HepG2 (cell line): ENCODE results near the gene ITGB7. TPM values are rescaled to one million over a fixed set of nuclear protein-coding genes. Genes with fewer than 3 reads are reported as not detected.

Source experiments
- ATAC-seq: fragments of 200-7000 bp; cut with Tn5 transposase; 3 replicates; pipeline ENCODE4 v1.9.1; 2020; ENCODE audit warnings: mild to moderate bottlenecking, moderate library complexity
- Bru-seq: library from RNA; stranded (reverse); fragments of 400-500 nt; gene quantifications from one replicate; lab custom pipeline; 2021; lab: Mats Ljungman, UMichigan
- BruChase-seq, 2 experiments: library from RNA; stranded (reverse); fragments of 400-500 nt; gene quantifications; one replicate each; lab custom pipeline; 2021; lab: Mats Ljungman, UMichigan
- BruUV-seq: library from RNA; stranded (reverse); fragments of 400-500 nt; replicated peaks from 2 replicates; lab custom pipeline; 2021; lab: Mats Ljungman, UMichigan
- CTCF ChIA-PET: fragments of 300-600 bp; formaldehyde crosslinking; extraction: SDS; loops from one replicate; lab custom pipeline; 2021; ENCODE audit warnings: low total read pairs, inconsistent platforms, low intra/inter-chr PET ratio; lab: Yijun Ruan, JAX
- POLR2A ChIA-PET: fragments of 350-600 bp; sonication (Branson Sonifier 250); formaldehyde crosslinking; loops from one replicate; lab custom pipeline; 2020; ENCODE audit warnings: antibody characterized with exemption, inconsistent platforms; lab: Yijun Ruan, JAX
- DNase-seq: peaks from one replicate; pipeline ENCODE4 v3.0.0-alpha.2; 2015; ENCODE audit warnings: low spot score
- FAIRE-seq: peaks from 3 replicates; lab custom pipeline; 2011; peaks lifted over from hg19 to GRCh38; lab: Jason Lieb, UNC
- H2AFZ ChIP-seq: one replicate; pipeline ENCODE4 v1.6.1; 2011; ENCODE audit warnings: low read length, inconsistent platforms
- H3K27ac ChIP-seq: fragments of 300-600 bp; 3 replicates; pipeline ENCODE4 v1.8.0; 2011; ENCODE audit warnings: mixed run types, mild to moderate bottlenecking, mixed read lengths, low read length, inconsistent platforms; ENCODE audit not compliant: insufficient read depth; ENCODE audit errors: extremely low read length
- H3K27me3 ChIP-seq, 2 experiments: fragments of 200-600 bp in 1 of 2; 2 replicates in 1 of 2; 3 replicates in 1 of 2; pipeline versions ENCODE4 v1.6.0 to v1.8.0; 2011; ENCODE audit warnings: low read length in 2 of 2, mild to moderate bottlenecking in 2 of 2, moderate library complexity in 2 of 2, inconsistent platforms in 1 of 2; ENCODE audit not compliant: insufficient read depth in 2 of 2, control insufficient read depth in 1 of 2
- H3K36me3 ChIP-seq, 2 experiments: fragments of 200-600 bp in 1 of 2; replicated peaks in 1 of 2; 2 replicates in 1 of 2; 3 replicates in 1 of 2; pipeline versions ENCODE4 v1.5.1 to v1.8.0; 2011; ENCODE audit warnings: low read length in 2 of 2, inconsistent platforms in 1 of 2; ENCODE audit not compliant: insufficient read depth in 2 of 2, control insufficient read depth in 1 of 2
- H3K4me1 ChIP-seq: 2 replicates; pipeline ENCODE4 v1.5.1; 2012; ENCODE audit warnings: low read length, inconsistent platforms; ENCODE audit not compliant: insufficient read depth
- H3K4me2 ChIP-seq: 2 replicates; pipeline ENCODE4 v1.6.0; 2011; ENCODE audit warnings: low read depth, low read length, inconsistent platforms
- H3K4me3 ChIP-seq, 3 experiments: fragments of 200-600 bp in 1 of 3; sonication (generic), shearing (Covaris generic) in 1 of 3; replicated peaks in 1 of 3; 2 replicates each; pipeline ENCODE4 v1.5.1; 2011 to 2016; ENCODE audit warnings: low read length in 3 of 3, inconsistent platforms in 2 of 3, low read depth in 2 of 3, mild to moderate bottlenecking in 2 of 3, control low read depth in 1 of 3, mixed read lengths in 1 of 3; ENCODE audit not compliant: insufficient read depth in 1 of 3
- H3K79me2 ChIP-seq: one replicate; pipeline ENCODE4 v1.6.1; 2011; ENCODE audit warnings: low read length, inconsistent platforms; ENCODE audit not compliant: insufficient read depth
- H3K9ac ChIP-seq: 2 replicates; pipeline ENCODE4 v1.6.0; 2011; ENCODE audit warnings: mild to moderate bottlenecking, low read depth, low read length, inconsistent platforms; ENCODE audit not compliant: insufficient read depth
- H3K9me3 ChIP-seq: 2 replicates; pipeline ENCODE4 v1.5.1; 2012; ENCODE audit warnings: mild to moderate bottlenecking, low read length
- H4K20me1 ChIP-seq: 2 replicates; pipeline ENCODE4 v1.6.0; 2011; ENCODE audit warnings: inconsistent platforms, mild to moderate bottlenecking, low read length, moderate library complexity; ENCODE audit not compliant: insufficient read depth
- THRA ChIP-seq: sonication (generic); formaldehyde crosslinking; IDR thresholded peaks from 2 replicates; pipeline ENCODE4 v1.4.0; 2020; ENCODE audit warnings: missing genetic modification reagents, borderline replicate concordance
- ZNF563 ChIP-seq: sonication (generic); formaldehyde crosslinking; IDR thresholded peaks from 2 replicates; pipeline ENCODE4 v1.8.0; 2022; ENCODE audit warnings: mild to moderate bottlenecking, moderate library complexity, missing genetic modification reagents
- ZSCAN20 ChIP-seq: sonication (generic); formaldehyde crosslinking; IDR thresholded peaks from 2 replicates; pipeline ENCODE4 v1.4.0; 2020; ENCODE audit warnings: missing genetic modification reagents, mild to moderate bottlenecking, borderline replicate concordance
- WGBS: methylation state at CpG from one replicate; pipeline ENCODE4 v1.1.6; 2017; ENCODE audit warnings: low lambda C conversion rate; 5-methylcytosine and 5-hydroxymethylcytosine counted together
- in situ Hi-C: cut with HindIII; loops from 2 replicates; pipeline ENCODE4 v1.10.0; 2017; ENCODE audit warnings: low pct_unique_long_range_greater_than_20kb; ENCODE audit not compliant: extremely low pct_ligation_motif_present
- intact Hi-C: fragments of 100-400 bp; cut with micrococcal nuclease; formaldehyde crosslinking; loops from one replicate; pipeline ENCODE4 v1.10.0; 2022; ENCODE audit not compliant: unreplicated experiment
- long read RNA-seq, 2 experiments: library from RNA in 1 of 2; library from polyadenylated mRNA in 1 of 2; stranded (forward) in 1 of 2; unstranded in 1 of 2; transcript quantifications; one replicate each; pipeline ENCODE4 v2.0.0, GENCODE V29; 2019 to 2022
- polyA minus RNA-seq, 3 experiments: library from RNA; depleted of rRNA, polyadenylated mRNA; stranded (reverse); fragments of >200 nt; gene quantifications; 2 replicates each; pipeline ENCODE4 v1.2.3, GENCODE V29; 2011; ENCODE audit warnings: low replicate concordance in 1 of 3
- polyA plus RNA-seq, 8 experiments: library from polyadenylated mRNA; depleted of rRNA in 3 of 8; stranded (reverse) in 7 of 8; unstranded in 1 of 8; fragments of >200 nt; fragmentation: Illumina TruSeq in 4 of 8; extraction: Trizol in 4 of 8; gene quantifications; 2 replicates each; pipeline versions ENCODE4 v1.2.1 to v1.2.3, GENCODE V29; 2011 to 2016; ENCODE audit warnings: low read depth in 4 of 8, missing spikeins in 1 of 8, mixed read lengths in 1 of 8; ENCODE audit not compliant: insufficient read depth in 1 of 8
- total RNA-seq, 5 experiments: library from RNA; depleted of rRNA; stranded (reverse); fragments of >200 nt; fragmentation: Illumina TruSeq; extraction: Trizol; gene quantifications; 2 replicates each; pipeline ENCODE4 v1.2.3, GENCODE V29; 2016; ENCODE audit warnings: low read depth in 1 of 5
- TF ChIP-seq, protein P1 (sequence below): sonication (generic); formaldehyde crosslinking; IDR thresholded peaks from 2 replicates; pipeline ENCODE4 v1.5.0; 2020; ENCODE audit warnings: mild to moderate bottlenecking, missing genetic modification reagents, borderline replicate concordance
- TF ChIP-seq, protein P2 (sequence below): sonication (generic); IDR thresholded peaks from 2 replicates; pipeline ENCODE4 v1.6.1; 2016; ENCODE audit warnings: low read depth, borderline replicate concordance

ITGB7 gene
- total RNA-seq (2016; rRNA removed; fragmentation: Illumina TruSeq; extraction: Trizol) (0.13 and 0.18 TPM in 2 replicates), polyA plus RNA-seq (2011; rRNA removed) (0.14 and 0.16 TPM in 2 replicates), polyA minus RNA-seq (2011; rRNA and poly(A)+ RNA removed; ENCODE audit: low replicate concordance) (0.40 and 2.6 TPM in 2 replicates), Bru-seq, nascent RNA (percentile 17 among the genes with signal in this experiment), BruChase-seq, experiment 1, labeled RNA remaining after a 6-hour chase (percentile 7 among the genes with signal in this experiment), BruChase-seq, experiment 2, labeled RNA remaining after a 2-hour chase (percentile 12 among the genes with signal in this experiment)
- not detected in 2 replicates for total RNA-seq (2016; cell fraction: cytosol; rRNA removed; fragmentation: Illumina TruSeq; extraction: Trizol; ENCODE audit: low read depth)
- 0.32 TPM in 1 of 2 replicates, not detected in the other for total RNA-seq (2016; cell fraction: insoluble cytoplasmic fraction; rRNA removed; fragmentation: Illumina TruSeq; extraction: Trizol)
- not detected in 2 replicates for total RNA-seq (2016; cell fraction: membrane; rRNA removed; fragmentation: Illumina TruSeq; extraction: Trizol)
- not detected in 2 replicates for total RNA-seq (2016; cell fraction: nucleus; rRNA removed; fragmentation: Illumina TruSeq; extraction: Trizol)
- 0.09 and 0.13 TPM in 2 replicates for polyA plus RNA-seq (2011; cell fraction: cytosol; rRNA removed)
- polyA plus RNA-seq (2011; cell fraction: nucleus; rRNA removed), result 0.39 and 0.40 TPM in 2 replicates
- 0.20 and 0.30 TPM in 2 replicates for polyA plus RNA-seq (2012)
- polyA plus RNA-seq (2016; cell fraction: cytosol; fragmentation: Illumina TruSeq; extraction: Trizol; ENCODE audit: low read depth), result not detected in 2 replicates
- 0.33 TPM in 1 of 2 replicates, not detected in the other for polyA plus RNA-seq (2016; cell fraction: insoluble cytoplasmic fraction; fragmentation: Illumina TruSeq; extraction: Trizol; ENCODE audit: low read depth)
- polyA plus RNA-seq (2016; cell fraction: membrane; fragmentation: Illumina TruSeq; extraction: Trizol; ENCODE audit: low read depth), result not detected in 2 replicates
- 0.20 TPM in 1 of 2 replicates, not detected in the other for polyA plus RNA-seq (2016; cell fraction: nucleus; fragmentation: Illumina TruSeq; extraction: Trizol; ENCODE audit: insufficient read depth, low read depth)
- not detected in 2 replicates for polyA minus RNA-seq (2011; cell fraction: cytosol; rRNA and poly(A)+ RNA removed)
- polyA minus RNA-seq (2011; cell fraction: nucleus; rRNA and poly(A)+ RNA removed), result not detected in 2 replicates
- long read RNA-seq, experiment 1, result 0 reads
- long read RNA-seq, experiment 2, result 0 reads

DNA sequence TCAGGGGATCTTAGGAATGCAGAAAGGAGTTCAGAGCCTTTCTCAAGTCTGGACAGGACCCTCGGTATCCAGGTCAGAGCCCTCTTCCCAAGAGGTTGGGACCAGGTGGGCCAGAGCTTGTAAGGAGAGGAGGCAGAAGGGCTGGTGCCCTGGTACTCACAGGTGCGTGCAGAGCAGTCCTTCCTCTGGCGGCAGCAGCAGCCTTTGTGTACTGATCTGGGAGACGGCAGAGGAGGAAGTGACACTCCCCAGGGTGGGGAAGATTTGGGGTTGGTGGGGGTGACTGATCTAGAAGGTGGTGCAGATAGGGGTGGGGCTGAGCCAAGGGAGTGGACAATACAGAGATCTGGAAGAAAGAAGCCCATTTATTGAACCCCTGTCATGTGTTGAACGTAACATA, at the start of gene ITGB7:
TSS of gene ITGB7 (minus strand) at position 210 of the 400 bp plus-strand sequence. CDS start 6,808 bp downstream, outside the sequence.
- Histone ChIP-seq H3K4me3 (no peak within 1 kb of the TSS), H3K9me3 (no peaks in the 10 kb centered on the region), H3K27me3 (peaks cover 2 to 15% of the 10 kb centered on the region in 2 experiments; a peak in 3 of 5 replicates), H4K20me1 (no peaks in the 10 kb centered on the region), H3K9ac (no peak within 1 kb of the TSS), H3K79me2 (no peaks in the 10 kb centered on the region), H2AFZ (no peak within 1 kb of the TSS), H3K4me1 (peaks cover 30% of the 10 kb centered on the region), H3K27ac (no peak within 1 kb of the TSS), H3K36me3 (no peaks in the 10 kb centered on the region), H3K4me2 (no peak within 1 kb of the TSS)
- intact Hi-C loops (no loop called here), in situ Hi-C loops (no loop called here)
- no peak for FAIRE-seq
- no TSS peak for BruUV-seq
- CTCF ChIA-PET, result no interaction called here
- POLR2A ChIA-PET, result no interaction called here
- ATAC-seq, result no peak
- DNase-seq, result no peak
- TF ChIP-seq THRA (CRISPR knock-in tag), result no peak
- no peak for TF ChIP-seq ZNF563
- TF ChIP-seq, protein P1, sequence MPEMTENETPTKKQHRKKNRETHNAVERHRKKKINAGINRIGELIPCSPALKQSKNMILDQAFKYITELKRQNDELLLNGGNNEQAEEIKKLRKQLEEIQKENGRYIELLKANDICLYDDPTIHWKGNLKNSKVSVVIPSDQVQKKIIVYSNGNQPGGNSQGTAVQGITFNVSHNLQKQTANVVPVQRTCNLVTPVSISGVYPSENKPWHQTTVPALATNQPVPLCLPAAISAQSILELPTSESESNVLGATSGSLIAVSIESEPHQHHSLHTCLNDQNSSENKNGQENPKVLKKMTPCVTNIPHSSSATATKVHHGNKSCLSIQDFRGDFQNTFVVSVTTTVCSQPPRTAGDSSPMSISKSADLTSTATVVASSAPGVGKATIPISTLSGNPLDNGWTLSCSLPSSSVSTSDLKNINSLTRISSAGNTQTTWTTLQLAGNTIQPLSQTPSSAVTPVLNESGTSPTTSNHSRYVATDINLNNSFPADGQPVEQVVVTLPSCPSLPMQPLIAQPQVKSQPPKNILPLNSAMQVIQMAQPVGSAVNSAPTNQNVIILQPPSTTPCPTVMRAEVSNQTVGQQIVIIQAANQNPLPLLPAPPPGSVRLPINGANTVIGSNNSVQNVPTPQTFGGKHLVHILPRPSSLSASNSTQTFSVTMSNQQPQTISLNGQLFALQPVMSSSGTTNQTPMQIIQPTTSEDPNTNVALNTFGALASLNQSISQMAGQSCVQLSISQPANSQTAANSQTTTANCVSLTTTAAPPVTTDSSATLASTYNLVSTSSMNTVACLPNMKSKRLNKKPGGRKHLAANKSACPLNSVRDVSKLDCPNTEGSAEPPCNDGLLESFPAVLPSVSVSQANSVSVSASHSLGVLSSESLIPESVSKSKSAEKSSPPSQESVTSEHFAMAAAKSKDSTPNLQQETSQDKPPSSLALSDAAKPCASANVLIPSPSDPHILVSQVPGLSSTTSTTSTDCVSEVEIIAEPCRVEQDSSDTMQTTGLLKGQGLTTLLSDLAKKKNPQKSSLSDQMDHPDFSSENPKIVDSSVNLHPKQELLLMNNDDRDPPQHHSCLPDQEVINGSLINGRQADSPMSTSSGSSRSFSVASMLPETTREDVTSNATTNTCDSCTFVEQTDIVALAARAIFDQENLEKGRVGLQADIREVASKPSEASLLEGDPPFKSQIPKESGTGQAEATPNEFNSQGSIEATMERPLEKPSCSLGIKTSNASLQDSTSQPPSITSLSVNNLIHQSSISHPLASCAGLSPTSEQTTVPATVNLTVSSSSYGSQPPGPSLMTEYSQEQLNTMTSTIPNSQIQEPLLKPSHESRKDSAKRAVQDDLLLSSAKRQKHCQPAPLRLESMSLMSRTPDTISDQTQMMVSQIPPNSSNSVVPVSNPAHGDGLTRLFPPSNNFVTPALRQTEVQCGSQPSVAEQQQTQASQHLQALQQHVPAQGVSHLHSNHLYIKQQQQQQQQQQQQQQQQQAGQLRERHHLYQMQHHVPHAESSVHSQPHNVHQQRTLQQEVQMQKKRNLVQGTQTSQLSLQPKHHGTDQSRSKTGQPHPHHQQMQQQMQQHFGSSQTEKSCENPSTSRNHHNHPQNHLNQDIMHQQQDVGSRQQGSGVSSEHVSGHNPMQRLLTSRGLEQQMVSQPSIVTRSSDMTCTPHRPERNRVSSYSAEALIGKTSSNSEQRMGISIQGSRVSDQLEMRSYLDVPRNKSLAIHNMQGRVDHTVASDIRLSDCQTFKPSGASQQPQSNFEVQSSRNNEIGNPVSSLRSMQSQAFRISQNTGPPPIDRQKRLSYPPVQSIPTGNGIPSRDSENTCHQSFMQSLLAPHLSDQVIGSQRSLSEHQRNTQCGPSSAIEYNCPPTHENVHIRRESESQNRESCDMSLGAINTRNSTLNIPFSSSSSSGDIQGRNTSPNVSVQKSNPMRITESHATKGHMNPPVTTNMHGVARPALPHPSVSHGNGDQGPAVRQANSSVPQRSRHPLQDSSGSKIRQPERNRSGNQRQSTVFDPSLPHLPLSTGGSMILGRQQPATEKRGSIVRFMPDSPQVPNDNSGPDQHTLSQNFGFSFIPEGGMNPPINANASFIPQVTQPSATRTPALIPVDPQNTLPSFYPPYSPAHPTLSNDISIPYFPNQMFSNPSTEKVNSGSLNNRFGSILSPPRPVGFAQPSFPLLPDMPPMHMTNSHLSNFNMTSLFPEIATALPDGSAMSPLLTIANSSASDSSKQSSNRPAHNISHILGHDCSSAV (CRISPR knock-in tag), result no peak
- no peak for TF ChIP-seq ZSCAN20 (CRISPR knock-in tag)
- TF ChIP-seq, protein P2, sequence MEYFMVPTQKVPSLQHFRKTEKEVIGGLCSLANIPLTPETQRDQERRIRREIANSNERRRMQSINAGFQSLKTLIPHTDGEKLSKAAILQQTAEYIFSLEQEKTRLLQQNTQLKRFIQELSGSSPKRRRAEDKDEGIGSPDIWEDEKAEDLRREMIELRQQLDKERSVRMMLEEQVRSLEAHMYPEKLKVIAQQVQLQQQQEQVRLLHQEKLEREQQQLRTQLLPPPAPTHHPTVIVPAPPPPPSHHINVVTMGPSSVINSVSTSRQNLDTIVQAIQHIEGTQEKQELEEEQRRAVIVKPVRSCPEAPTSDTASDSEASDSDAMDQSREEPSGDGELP, result no peak
- WGBS, result 14% methylated on average over 4 of the region's 5 CpGs
